ENCODE results near the gene EML1.
"Not testable (repeated sequence)": the region's sequence is repeated elsewhere in the genome, so short reads cannot be mapped to it uniquely, and the experiment has no call there.

EML1 gene

DNA sequence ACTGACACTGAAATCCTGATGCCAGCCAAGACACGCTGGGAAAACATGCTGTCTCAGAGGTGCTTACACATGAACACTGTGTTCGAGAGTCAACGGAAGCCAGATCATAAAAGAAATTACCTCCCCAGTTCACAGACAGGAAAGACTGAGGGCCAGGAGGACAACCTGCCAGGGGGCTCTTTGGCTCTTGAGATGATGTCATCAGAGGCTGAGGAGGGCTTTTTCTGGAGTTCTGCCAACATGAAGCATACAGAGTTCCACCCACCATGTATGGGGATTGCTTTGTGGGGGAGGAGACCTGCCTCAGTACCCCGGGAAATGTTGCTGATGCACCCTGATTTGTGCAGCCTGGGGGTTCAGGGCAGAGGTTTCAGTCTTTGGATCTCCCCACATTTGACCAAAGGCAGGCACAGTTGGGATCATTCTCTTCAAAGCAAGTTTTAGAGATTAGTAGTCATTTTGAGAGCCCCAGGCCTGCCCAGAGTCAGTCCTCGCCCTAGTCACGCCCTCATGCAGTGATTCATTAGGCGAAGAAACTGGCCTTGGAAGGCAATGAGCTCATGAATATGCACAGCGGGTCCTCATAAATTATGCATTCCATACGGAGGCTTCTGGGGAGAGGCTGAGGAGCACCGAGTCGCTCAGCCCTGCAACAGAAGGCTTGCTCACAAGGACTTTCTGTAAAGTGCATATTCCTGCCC is 34.9 kb upstream of the EML1 start:
- TF ChIP-seq, protein P1, sequence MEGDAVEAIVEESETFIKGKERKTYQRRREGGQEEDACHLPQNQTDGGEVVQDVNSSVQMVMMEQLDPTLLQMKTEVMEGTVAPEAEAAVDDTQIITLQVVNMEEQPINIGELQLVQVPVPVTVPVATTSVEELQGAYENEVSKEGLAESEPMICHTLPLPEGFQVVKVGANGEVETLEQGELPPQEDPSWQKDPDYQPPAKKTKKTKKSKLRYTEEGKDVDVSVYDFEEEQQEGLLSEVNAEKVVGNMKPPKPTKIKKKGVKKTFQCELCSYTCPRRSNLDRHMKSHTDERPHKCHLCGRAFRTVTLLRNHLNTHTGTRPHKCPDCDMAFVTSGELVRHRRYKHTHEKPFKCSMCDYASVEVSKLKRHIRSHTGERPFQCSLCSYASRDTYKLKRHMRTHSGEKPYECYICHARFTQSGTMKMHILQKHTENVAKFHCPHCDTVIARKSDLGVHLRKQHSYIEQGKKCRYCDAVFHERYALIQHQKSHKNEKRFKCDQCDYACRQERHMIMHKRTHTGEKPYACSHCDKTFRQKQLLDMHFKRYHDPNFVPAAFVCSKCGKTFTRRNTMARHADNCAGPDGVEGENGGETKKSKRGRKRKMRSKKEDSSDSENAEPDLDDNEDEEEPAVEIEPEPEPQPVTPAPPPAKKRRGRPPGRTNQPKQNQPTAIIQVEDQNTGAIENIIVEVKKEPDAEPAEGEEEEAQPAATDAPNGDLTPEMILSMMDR (conservative IDR thresholded peaks at IDR 0.05): no peak
- no peak for TF ChIP-seq ZFX (IDR thresholded peaks at IDR 0.05)
- no peak overlapping the region for H3K27ac ChIP-seq

DNA sequence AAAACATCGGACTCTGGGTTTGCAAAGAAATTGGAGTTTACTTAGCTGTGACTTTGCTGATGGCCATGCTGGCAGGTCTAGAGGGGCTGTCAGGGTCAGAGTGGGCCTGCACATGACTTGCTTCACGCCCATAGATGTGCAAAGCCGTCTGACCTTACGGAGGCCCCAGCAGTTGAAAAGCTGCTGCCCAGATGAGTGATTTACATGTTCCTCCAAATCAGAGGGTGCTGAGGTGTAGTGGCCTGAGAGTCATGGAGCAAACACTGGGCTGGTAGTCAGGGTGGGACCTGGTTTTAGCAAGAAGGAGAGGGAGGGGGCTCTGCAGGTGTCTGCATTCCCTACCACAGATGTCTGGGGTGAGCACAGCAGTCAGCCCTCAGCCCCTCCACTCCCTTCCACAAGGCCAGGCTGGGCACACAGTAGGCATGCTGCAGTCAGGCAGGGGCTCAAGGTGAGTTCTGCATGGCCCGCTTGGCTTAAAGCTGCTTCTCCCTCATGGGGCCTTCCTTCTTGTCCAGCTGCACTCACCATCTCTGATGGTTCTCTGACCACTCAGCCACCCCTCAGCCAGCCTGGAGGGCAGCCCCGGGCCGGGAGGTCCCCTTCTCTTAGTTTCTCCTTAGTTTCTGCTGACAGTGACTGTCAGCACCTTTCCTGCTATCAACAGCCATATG is 34.2 kb upstream of the EML1 start:
- H3K27ac ChIP-seq: no peak overlapping the region
- no peak for TF ChIP-seq ZFX (IDR thresholded peaks at IDR 0.05)
- TF ChIP-seq, protein P1 (conservative IDR thresholded peaks at IDR 0.05): no peak

DNA sequence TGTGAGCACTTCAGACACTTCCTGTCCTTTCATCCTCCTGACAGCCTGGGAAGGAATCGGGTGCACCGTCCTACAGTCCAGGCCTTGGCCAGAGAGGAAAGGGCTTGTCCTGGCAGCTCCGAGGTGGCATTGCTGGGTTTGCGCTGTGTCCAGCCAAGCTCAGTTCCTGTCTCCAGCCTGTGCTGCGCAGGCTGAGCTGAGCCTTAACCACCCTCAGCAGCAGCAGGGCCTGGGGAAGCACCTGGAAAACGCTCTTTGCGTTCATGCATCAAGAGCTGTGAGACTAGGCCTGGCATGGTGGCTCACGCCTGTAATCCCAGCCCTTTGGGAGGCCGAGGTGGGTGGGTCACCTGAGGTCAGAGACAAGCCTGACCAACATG is 33.7 kb upstream of the EML1 start:
- TF ChIP-seq, protein P1 (conservative IDR thresholded peaks at IDR 0.05): no peak
- no peak for TF ChIP-seq ZFX (IDR thresholded peaks at IDR 0.05)
- no peak overlapping the region for H3K27ac ChIP-seq

DNA sequence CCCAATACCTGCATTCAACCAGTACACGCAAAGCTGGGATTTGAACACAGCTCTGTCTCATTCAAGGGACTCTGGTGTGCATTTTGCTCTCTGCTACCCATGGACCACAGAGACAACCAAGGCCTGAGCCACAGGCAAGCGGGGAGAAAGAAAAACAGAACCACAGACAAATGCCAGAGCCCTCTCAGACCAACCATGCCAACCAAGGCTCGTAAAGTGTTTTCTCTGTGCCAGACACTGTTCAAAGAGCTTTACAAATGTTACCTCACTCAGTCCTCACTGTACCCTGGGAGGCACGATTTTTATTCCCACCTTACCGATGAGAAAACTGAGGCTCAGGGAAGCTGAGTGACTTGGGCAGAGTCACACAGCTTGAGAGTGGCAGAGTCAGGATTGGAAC is 32.4 kb upstream of the EML1 start:
- no peak for TF ChIP-seq ZFX (IDR thresholded peaks at IDR 0.05)
- TF ChIP-seq, protein P1 (conservative IDR thresholded peaks at IDR 0.05): no peak
- no peak overlapping the region for H3K27ac ChIP-seq

DNA sequence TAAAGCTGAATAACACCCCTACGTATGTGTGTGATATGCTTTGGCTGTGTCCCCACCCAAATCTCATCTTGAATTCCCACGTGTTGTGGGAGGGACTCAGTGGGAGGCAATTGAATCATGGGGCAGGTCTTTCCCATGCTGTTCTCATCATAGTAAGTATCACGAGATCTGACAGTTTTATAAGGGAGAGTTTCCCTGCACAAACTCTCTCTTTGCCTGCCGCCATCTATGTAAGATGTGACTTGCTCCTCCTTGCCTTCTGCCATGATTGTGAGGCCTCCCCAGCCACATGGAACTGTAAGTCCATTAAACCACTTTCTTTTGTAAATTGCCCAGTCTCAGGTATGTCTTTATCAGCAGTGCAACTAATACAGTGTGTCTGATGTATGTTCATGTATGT is 30.3 kb upstream of the EML1 start:
- H3K27ac ChIP-seq: not testable (repeated sequence)

DNA sequence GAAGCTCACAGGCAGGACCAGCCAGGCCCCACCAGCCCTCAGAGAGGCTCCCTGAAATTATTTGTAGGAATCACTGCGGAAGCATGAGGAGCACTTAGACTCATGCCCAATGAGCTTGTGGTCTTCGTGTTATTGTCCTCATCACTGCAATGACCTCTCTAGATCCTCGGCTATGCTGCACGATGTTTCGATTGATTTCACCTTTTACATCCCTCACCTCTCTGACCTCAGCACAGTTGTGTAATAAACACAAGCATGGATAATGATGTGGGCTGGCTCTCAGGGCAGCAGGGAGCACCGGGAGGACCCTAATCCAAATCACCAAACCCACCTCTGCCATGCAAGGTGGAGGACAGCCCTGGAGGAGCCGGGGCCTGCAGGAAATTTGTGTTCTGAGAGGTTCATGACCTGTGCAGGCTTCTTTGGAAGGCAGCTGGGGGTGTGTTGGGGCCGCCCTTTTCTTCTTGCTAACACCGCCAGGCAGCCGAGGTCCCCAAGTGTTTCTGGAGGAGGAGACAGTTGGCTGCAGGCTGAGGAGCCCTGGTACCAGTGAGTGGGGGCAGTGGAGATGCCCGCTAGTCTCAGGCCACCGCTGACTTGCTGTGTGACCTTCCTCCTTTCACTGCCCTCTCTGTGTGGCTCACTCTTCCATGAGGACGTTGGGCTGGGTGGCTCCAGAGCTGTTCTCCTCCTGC is 29.5 kb upstream of the EML1 start:
- no peak overlapping the region for H3K27ac ChIP-seq
- TF ChIP-seq, protein P1 (conservative IDR thresholded peaks at IDR 0.05): no peak
- no peak for TF ChIP-seq ZFX (IDR thresholded peaks at IDR 0.05)

DNA sequence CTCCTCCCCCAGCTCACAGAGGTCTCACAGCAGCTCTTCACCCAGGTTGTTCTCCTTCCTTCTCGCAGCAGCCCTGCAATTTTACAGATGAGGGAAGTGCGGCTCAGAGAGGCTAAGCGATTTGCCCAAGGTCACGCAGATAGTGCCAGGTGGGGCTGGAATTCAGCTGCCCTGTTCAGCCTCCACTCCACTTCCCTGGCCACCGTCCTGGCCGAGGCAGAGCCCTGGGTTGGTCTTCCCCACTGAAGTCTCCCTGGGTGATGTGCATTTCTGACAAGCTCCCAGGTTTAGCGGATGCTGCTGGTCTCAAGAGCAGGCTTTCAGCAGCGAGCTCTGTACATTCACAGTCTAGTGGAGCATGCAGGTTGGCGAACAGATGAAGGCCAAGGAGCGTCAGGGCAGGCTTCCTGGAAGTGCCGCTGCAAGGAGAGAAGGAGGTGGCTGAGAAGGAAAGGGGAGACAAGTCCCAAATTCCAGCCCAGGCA is 28.9 kb upstream of the EML1 start:
- TF ChIP-seq, protein P1 (conservative IDR thresholded peaks at IDR 0.05): no peak
- TF ChIP-seq ZFX (IDR thresholded peaks at IDR 0.05): no peak
- H3K27ac ChIP-seq: no peak overlapping the region

All from C4-2B (cell line).